GM03348 (cell line): ENCODE data around the gene SARM1.

Experiments used
- DNase-seq: peaks from one replicate; pipeline ENCODE4 v3.0.0; 2012; ENCODE audit warnings: low spot score

SARM1 gene

GRCh38 chr17:28368915-28369683 is 2.4 kb upstream of the SARM1 start:
- DNase-seq, result no peak

- DNase-seq, result no peak
These were observed 1.8 kb upstream of the SARM1 start for GRCh38 chr17:28369684-28370034.

GRCh38 chr17:28370035-28370743 is 1.3 kb upstream of the SARM1 start, which contains the start of gene VTN:
VTN (minus strand) TSS chr17:28370307; CDS start chr17:28370203, 104 bp downstream.
- no peak for DNase-seq

- no peak for DNase-seq
These were observed 770 bp upstream of the SARM1 start for GRCh38 chr17:28370744-28371103.

DNA sequence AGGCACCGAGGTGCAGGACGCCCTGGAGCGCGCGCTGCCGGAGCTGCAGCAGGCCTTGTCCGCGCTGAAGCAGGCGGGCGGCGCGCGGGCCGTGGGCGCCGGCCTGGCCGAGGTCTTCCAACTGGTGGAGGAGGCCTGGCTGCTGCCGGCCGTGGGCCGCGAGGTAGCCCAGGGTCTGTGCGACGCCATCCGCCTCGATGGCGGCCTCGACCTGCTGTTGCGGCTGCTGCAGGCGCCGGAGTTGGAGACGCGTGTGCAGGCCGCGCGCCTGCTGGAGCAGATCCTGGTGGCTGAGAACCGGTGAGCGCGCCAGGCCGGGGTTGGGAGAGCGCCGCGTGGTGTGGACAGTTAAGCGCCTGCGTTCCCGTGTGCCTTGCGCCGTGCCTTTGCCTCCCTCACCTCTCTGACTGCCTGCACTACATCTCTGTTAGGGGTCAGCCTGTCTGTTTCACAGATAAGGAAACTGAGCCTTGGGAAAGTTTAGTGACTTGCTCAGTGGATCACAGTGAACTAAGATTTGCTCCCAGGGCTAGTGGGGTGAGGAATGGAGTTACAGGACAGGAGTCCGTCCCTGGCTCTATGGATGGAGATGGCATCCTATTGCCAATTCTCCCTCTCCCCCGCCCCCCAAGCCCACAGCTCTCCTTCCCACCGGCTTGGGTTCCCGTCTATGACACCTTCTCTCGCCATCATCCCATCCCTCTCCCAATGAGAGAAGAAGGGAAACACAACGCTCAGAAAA is 880 bp downstream of the SARM1 start:
- peak; percentile 51 for DNase-seq

DNA sequence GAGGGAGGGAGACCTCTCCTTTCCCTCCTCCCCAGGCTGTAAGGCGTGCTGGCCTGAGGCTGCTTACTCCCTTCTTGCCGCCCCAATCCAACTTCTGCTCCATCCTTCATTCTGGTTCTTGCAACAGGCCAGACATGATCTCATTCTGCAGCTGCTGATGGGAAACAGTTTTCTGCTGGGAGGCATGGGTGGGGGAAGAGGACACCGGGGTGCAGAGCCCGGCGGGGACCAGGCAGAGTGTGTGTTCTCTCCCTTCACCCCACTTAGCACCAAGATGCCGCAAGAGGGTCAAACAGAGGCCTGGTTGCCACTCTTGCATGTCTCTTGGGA is 1.4 kb downstream of the SARM1 start:
- DNase-seq, result no peak

DNA sequence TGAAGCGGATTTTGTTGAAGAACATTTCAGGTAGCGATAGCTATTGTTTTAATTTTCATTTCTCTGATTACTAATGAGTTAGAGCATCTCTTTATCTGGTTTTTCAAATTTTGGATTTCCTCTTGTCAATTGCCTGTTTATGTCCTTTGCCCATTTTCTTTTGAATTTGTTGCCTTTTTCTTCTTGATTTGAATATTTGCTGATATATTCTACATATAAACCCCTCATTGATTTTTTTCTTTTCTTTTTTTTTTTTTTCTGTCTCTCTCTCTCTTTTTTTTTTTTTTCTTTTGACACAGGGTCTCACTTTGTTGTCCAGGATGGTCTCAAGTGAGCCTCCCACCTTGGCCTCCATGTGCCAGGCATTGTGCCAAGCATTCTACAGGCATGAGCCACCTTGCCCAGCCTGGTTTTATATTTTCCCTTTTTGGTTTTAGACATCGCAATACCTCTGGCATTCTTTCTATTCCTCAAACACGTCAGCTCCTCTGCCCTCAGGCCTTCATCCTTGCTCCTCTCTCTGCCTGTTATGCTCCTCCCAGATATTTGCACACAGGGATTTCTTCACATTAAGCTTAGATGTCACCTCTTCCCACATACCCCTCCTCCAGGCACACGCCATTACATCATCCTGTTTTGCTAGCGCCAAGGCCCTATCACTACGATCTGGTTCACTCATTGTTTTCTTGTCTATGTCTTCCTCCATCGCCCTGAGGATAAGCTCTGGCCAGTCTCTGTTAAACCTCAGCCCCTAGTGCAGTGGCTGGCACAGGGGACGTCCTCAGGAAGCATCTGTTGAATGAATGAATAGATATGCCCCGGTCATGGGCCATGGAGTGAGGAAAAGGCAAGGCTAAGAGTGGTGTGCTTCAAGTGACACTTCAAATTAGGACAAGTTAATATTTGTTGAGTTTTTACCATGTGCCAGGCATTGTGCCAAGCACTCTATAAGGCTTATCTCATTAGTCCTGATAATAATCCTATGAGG is 8.6 kb downstream of the SARM1 start:
- no peak for DNase-seq

DNA sequence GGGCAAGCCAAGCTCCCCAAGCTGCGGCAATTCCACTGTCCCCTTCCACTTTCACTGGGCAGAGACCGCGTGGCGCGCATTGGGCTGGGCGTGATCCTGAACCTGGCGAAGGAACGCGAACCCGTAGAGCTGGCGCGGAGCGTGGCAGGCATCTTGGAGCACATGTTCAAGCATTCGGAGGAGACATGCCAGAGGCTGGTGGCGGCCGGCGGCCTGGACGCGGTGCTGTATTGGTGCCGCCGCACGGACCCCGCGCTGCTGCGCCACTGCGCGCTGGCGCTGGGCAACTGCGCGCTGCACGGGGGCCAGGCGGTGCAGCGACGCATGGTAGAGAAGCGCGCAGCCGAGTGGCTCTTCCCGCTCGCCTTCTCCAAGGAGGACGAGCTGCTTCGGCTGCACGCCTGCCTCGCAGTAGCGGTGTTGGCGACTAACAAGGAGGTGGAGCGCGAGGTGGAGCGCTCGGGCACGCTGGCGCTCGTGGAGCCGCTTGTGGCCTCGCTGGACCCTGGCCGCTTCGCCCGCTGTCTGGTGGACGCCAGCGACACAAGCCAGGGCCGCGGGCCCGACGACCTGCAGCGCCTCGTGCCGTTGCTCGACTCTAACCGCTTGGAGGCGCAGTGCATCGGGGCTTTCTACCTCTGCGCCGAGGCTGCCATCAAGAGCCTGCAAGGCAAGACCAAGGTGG is 9.8 kb downstream of the SARM1 start:
- DNase-seq, result no peak

- DNase-seq, result peak; percentile 69
These were observed 13.0 kb downstream of the SARM1 start for GRCh38 chr17:28384281-28385036.

- DNase-seq, result no peak
These were observed 13.5 kb downstream of the SARM1 start for GRCh38 chr17:28385037-28385400.

DNA sequence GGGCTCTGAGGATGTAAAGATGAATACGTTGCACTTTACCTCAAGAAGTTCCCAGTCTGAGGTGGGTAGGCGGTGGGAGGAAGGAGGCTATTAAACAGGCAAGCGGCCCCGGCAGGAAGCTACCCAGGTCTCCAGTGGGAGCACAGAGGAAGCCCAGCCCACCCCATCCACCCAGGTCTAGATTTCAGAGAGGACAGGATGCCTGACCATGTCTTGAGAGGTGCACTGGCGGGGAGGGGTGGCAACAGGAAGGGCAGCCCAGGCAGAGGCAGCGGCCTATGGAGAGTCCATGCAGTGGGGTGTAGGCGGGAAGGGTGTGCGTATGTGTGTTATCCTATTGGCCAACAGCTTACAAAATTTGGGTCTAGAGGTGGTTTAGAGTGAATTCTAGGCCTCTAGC is 13.9 kb downstream of the SARM1 start:
- no peak for DNase-seq

GRCh38 chr17:28386391-28386790 is 14.9 kb downstream of the SARM1 start:
- no peak for DNase-seq

DNA sequence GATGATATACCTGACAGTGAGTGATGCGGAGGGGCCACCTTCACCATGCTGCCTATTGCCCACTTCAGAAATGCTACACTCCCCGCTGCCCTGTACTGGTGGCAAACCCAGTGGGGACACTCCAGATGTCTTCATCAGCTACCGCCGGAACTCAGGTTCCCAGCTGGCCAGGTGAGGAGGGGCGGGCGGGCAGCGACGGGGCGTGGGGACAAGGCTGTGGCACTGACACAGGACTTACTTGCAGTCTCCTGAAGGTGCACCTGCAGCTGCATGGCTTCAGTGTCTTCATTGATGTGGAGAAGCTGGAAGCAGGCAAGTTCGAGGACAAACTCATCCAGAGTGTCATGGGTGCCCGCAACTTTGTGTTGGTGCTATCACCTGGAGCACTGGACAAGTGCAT is 16.6 kb downstream of the SARM1 start:
- no peak for DNase-seq

DNA sequence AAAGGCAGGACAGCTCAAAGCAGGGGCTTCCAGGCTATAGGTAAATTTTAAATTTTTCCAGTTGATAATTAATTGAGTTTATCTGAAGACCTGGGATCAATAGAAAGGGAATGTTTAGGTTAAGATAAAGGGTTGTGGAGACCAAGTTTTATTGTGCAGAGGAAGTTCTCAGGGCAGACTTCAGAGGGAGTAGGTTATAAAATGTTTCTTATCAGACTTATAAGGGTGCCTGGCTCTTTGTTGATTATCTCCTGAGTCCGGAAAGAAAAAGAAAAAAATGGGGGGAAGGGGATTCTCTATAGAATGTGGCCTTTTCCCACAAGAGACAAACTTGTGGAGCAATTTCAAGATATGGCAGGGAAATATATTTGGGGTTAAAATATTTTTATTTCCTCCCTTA is 18.6 kb downstream of the SARM1 start:
- DNase-seq, result no peak

DNA sequence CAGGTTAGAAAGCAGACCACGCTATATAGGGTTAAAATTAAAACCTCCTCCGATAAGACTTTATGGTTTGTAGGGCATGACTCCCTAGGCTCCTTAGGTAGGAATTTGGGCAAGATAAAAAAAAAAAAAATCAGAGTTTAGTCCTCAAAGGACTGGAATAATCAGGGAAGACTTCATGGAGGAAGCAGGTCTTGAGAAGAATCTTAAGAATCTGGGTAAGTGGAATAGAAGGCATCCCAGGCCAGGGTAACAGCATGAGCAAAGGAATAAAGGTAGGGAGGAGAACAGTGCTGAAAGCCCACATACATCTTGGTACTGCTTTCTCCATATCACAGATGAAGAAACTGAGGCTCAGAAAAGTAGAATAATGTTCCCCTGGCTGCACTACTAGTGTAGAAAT is 19.1 kb downstream of the SARM1 start:
- DNase-seq, result no peak

DNA sequence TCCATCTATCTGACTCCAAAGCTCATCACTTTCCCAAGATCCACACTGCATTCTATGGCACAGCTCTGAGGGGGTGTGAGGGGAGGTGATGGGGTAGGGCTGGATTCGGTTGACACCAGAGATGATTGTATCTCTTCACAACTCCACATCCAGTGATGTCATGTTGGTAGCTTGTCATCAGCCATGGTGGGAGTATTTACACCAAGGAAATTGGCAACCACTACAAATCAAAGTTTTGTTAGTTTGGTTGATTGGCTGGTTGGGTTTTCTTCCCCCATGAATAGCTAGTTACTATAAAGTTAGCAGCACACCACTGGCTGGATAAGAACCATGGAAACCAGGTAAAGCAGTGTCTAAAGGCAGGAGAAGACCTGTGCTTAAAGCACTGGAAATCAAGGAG is 19.5 kb downstream of the SARM1 start:
- no peak for DNase-seq

DNA sequence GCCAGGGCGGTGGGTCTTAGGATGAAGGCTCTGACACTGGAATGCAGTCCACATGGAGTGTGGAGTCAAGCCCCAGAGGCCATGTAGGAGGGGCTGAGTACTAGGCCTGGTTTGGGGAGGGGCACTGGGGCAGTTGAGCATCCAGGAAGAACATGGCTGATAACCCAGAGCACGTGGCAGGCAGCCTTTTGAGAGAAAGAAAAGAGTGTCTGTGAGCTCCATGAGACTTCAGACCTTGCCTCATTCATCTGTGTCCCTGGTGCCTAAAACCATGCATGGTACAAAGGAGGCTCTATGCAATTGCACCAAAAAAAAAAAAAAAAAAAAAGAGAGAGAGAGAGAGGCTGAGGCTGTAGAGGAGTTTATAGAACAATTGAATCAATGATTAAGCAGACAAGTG is 19.9 kb downstream of the SARM1 start:
- DNase-seq, result no peak

DNA sequence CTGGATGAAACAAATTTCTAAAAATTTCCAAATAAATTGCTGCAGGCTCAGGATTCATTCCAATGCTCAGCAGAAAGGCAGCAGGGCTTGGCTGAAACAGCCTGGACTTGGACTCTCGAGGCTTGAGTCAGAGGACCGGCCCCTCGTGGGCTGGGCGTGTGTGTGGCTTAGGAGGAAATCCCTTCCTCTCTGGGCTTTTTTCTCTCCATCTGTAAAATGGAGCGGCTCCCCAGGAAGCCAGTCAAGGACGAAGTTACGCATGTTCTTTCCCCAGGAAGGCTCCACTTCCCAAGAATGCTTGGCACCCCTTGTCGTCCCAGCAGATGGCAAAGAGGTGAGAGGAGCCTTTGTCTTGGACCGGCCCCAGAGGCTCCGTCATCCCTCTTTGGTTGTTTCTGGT is 21.0 kb downstream of the SARM1 start:
- DNase-seq, result peak; percentile 55

GRCh38 chr17:28394337-28395116 is 23.0 kb downstream of the SARM1 start:
- DNase-seq, result no peak

- DNase-seq, result no peak
These were observed 23.9 kb downstream of the SARM1 start for GRCh38 chr17:28395426-28395825.
